ENCODE data around the gene ICE2. TPM values are rescaled to one million over a fixed set of nuclear protein-coding genes. Genes with fewer than 3 reads are reported as not detected.
A peak's percentile ranks its signal among the peaks of the same experiment; 100 is the strongest.

ICE2 gene
- polyA plus RNA-seq, 3 donors = 10.0 to 27.0 (median 24.8) TPM

DNA sequence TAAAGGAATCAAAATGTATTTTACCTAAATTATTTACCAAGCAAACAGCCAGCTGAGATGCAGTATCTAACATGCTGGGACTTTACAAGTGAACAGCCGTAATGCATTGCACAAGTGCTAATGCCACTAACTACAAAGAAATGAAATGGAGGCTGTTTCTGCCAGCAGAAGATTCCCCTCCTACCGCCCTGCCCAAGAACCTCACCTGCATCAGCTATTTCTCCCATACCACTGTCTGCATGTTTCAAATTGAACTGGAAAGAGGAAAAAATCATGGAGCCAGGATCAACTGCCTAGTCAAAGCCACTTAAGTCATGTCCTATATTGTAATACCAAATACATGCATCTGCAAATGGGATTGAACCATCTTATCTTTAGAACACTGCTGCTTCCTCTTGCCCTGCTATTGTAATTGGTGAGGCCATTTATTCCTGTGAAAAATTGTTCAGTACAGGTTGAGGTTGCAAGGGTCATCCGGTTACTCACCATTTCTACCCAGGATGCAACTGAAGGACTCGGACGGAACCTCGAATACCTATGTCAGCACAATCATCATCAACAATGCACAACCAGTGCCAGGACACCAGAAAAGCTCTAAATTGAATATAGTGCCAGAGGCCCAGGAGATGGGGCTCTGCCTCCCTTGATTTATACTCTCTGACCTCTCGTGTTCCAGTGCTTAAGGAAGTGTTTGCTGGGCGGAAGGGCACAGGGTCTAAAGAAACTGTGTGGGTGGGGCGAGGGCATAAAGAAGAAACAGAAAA, 108.7 kb downstream of the ICE2 start:
- no peak overlapping the region for H3K4me2 ChIP-seq (replicated peaks; ENCODE audit: extremely low read depth, low read length, poor library complexity, severe bottlenecking)
- DNase-seq = no peak
- Mint-ChIP-seq H3K27ac (peak overlapping the region in 1 of 7 donors; percentile 55), H3K4me1 (no peaks in the 10 kb centered on the region), H3K4me3 (no peak overlapping the region), H3K36me3 (peaks cover 52 to 74% of the 10 kb centered on the region in 2 donors), H3K27me3 (ENCODE audit: low read depth in 3 of 3) (no peaks in the 10 kb centered on the region), H3K9me3 (no peaks in the 10 kb centered on the region)
- H4K20me1 ChIP-seq (ENCODE audit: insufficient read depth, low read length) = peaks cover 77% of the 10 kb centered on the region
- peak overlapping the region in 1 of 2 donors; percentile 5 for H3K27ac ChIP-seq (ENCODE audit: low read depth in 1 of 2, low read length in 2 of 2)
- peaks cover 54 to 74% of the 10 kb centered on the region in 2 donors for H3K36me3 ChIP-seq (replicated peaks in 1 of 2; ENCODE audit: control insufficient read depth in 1 of 2, insufficient read depth in 2 of 2, low read length in 2 of 2)
- no peak overlapping the region for H3K4me3 ChIP-seq (replicated peaks in 1 of 3; ENCODE audit: low read depth in 2 of 3, low read length in 3 of 3)
- WGBS (ENCODE audit: insufficient coverage) = no CpG with 5 or more reads among the region's 9 CpGs
- H3K4me1 ChIP-seq (ENCODE audit: control insufficient read depth in 1 of 2, insufficient read depth in 2 of 2, low read length in 2 of 2) = no peaks in the 10 kb centered on the region
- peaks cover 72% of the 10 kb centered on the region for H3K79me2 ChIP-seq (ENCODE audit: insufficient read depth, low read length)
- H3K27me3 ChIP-seq (ENCODE audit: control insufficient read depth in 2 of 2, insufficient read depth in 2 of 2, low read length in 2 of 2) = no peaks in the 10 kb centered on the region
- no peak for TF ChIP-seq CTCF (IDR thresholded peaks at IDR 0.05)
- no peak overlapping the region for H3K9ac ChIP-seq (ENCODE audit: insufficient read depth, low read length, poor library complexity, severe bottlenecking)
- H2AFZ ChIP-seq (ENCODE audit: insufficient read depth, low read depth, low read length, poor library complexity, severe bottlenecking) = no peak overlapping the region
- no peaks in the 10 kb centered on the region for H3K9me3 ChIP-seq (replicated peaks in 1 of 2; ENCODE audit: control insufficient read depth in 1 of 2, insufficient read depth in 1 of 2, low read length in 2 of 2)
- intact Hi-C loops (cut with micrococcal nuclease) = no loop called here

DNA sequence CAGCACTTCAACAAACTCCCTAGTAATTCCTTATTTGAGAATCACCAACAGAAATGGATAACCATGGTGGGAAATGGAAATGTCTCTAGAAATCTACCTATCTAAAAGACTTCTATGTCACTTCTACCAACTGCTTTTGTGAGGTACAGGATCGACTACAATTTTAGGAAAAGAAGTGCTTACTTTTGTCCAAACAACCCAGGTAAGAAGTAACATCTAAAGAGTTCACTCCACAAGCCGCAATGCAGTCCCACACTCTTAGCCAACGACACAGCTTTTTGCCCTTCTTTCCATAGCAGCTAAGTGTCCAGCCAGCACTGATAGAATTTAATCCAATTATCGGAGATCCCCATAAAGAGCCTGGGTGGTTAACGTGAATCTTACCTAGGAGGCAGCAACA, 109.2 kb downstream of the ICE2 start:
- Histone ChIP-seq H3K9ac (ENCODE audit: insufficient read depth, low read length, poor library complexity, severe bottlenecking) (no peak overlapping the region), H3K4me1 (ENCODE audit: control insufficient read depth in 1 of 2, insufficient read depth in 2 of 2, low read length in 2 of 2) (no peaks in the 10 kb centered on the region), H3K27ac (ENCODE audit: low read depth in 1 of 2, low read length in 2 of 2) (peak overlapping the region in 1 of 2 donors; percentile 4), H3K4me2 (replicated peaks; ENCODE audit: extremely low read depth, low read length, poor library complexity, severe bottlenecking) (no peak overlapping the region), H3K36me3 (replicated peaks in 1 of 2; ENCODE audit: control insufficient read depth in 1 of 2, insufficient read depth in 2 of 2, low read length in 2 of 2) (peaks cover 54 to 74% of the 10 kb centered on the region in 2 donors), H2AFZ (ENCODE audit: insufficient read depth, low read depth, low read length, poor library complexity, severe bottlenecking) (no peak overlapping the region), H4K20me1 (ENCODE audit: insufficient read depth, low read length) (peaks cover 77% of the 10 kb centered on the region), H3K4me3 (replicated peaks in 1 of 3; ENCODE audit: low read depth in 2 of 3, low read length in 3 of 3) (no peak overlapping the region), H3K9me3 (replicated peaks in 1 of 2; ENCODE audit: control insufficient read depth in 1 of 2, insufficient read depth in 1 of 2, low read length in 2 of 2) (no peaks in the 10 kb centered on the region), H3K27me3 (ENCODE audit: control insufficient read depth in 2 of 2, insufficient read depth in 2 of 2, low read length in 2 of 2) (no peaks in the 10 kb centered on the region), H3K79me2 (ENCODE audit: insufficient read depth, low read length) (peaks cover 72% of the 10 kb centered on the region)
- Mint-ChIP-seq H3K9me3 (no peaks in the 10 kb centered on the region), H3K27me3 (ENCODE audit: low read depth in 3 of 3) (no peaks in the 10 kb centered on the region), H3K4me1 (no peaks in the 10 kb centered on the region), H3K4me3 (no peak overlapping the region), H3K27ac (peak overlapping the region in 1 of 7 donors; percentile 55), H3K36me3 (peaks cover 51 to 70% of the 10 kb centered on the region in 2 donors)
- 100% methylated on average over 2 of the region's 5 CpGs for WGBS (ENCODE audit: insufficient coverage)
- TF ChIP-seq CTCF (IDR thresholded peaks at IDR 0.05) = no peak
- intact Hi-C loops (cut with micrococcal nuclease) = no loop called here
- DNase-seq = no peak

Small RNAs within 50 kb of the gene (small RNA-seq; reads per million reads assigned to genes)
- not detected for gene AC087385.3 (ENCODE audit: insufficient read length, low read depth)

Other genes with a start within 250 kb of the ICE2 start
- 1,000 to 10,000 TPM in 2 of 3 donors, 100 to 1,000 TPM in 1; 966 to 2,079 (median 2,046) TPM for gene ANXA2, start 81.2 kb downstream of the ICE2 start, polyA plus RNA-seq